Prostate gland (tissue), 2 donors: ENCODE results near the gene TSPAN12.

Source experiments
- CTCF ChIP-seq, 4 experiments: fragments of 200-600 bp in 2 of 4; fragments of 450-650 bp in 2 of 4; sonication (generic) in 2 of 4; IDR thresholded peaks; 1 replicate in 3 of 4; 2 replicates in 1 of 4; pipeline ENCODE4 v1.5.1; 2016 to 2019; ENCODE audit warnings: antibody characterized with exemption in 4 of 4, mild to moderate bottlenecking in 2 of 4, moderate library complexity in 2 of 4
- POLR2A ChIP-seq: fragments of 450-650 bp; IDR thresholded peaks from one replicate; pipeline ENCODE4 v1.6.1; 2016; ENCODE audit warnings: antibody characterized with exemption, mild to moderate bottlenecking
- POLR2AphosphoS5 ChIP-seq: sonication (generic); formaldehyde crosslinking; IDR thresholded peaks from one replicate; pipeline ENCODE4 v1.6.1; 2017; ENCODE audit warnings: antibody characterized with exemption

DNA sequence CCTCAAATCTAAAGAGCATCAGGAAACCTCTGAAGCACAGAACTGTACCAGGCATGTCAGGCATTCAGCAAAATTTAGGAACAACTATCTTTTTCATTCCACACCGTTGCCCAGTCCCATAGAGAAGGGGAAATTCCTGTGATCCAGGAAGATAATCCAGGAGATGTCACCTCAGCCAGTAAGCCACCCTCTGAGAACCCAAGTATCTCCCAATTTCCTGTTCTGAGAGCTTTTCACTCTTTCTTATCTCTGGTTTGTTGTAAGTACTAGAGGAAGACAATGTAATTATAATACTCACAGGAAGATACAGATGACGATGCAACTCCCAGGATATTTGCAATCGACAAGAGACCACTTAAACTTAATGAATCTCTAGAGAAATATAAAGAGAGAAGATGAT is 97.1 kb downstream of the TSPAN12 start:
- TF ChIP-seq CTCF (IDR thresholded peaks at IDR 0.05) (no peak), POLR2AphosphoS5 (no peak), POLR2A (no peak)
